Measurements from ENCODE around the gene RAD51AP1. TPM values are rescaled to one million over a fixed set of nuclear protein-coding genes. Genes with fewer than 3 reads are reported as not detected.

The RAD51AP1 gene
- total RNA-seq, 1 experiment from 2014 or later, result 110 TPM

DNA sequence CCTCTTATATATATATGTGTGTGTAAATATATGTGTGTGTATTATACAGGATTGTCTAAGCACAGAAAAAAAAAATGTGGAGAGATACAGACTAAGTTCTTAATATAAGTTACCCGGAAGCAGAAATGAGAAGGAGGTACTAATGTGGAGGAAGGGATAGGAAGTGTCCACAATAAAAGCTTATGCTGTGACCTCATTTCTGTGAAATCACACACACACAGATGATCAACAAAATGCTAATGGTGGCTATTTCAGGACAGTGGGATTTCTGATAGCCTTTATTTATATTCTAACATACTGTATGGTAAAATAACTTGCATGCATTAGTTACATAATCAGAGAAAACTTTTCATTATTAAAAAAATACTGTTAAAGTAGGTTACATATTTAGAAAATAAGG, 8.5 kb upstream of the RAD51AP1 start:
- Histone ChIP-seq H3K9me3 (replicated peaks) (no peaks in the 10 kb centered on the region), H3K27ac (no peak overlapping the region), H3K36me3 (peaks cover 60% of the 10 kb centered on the region), H3K4me3 (no peak overlapping the region), H3K27me3 (replicated peaks) (no peaks in the 10 kb centered on the region), H3K4me1 (replicated peaks) (no peaks in the 10 kb centered on the region)
- DNase-seq (ENCODE audit: low read depth in 1 of 2, low spot score in 2 of 2), result no peak

DNA sequence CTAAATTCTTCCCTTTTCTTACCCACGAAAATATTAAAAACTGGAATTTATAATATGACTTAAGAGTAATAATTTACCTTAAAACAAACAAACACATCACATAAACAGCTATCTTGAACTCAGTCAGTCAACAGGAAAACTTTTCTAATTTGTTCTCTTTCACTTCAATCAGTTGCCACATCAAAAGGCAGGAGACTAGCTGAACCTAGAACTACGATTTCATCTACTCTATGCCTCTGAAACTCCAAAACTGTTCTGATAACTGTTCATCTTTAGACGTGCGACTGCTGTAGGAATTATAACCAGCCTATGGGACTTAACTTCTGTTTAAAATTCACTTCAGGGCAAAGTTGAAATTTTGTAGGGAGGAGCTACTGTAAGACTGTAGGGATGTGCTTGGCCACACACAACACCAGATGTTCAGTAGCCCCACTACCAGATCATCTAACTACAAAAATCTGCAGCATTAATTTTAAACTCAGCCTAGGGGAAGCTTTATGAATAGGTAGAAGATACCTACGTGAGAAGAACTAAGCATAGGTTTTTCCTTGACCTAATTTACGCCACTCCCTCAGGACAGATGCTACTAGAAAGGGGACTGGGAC, 7.6 kb upstream of the RAD51AP1 start:
- Histone ChIP-seq H3K4me3 (no peak overlapping the region), H3K9me3 (replicated peaks) (no peaks in the 10 kb centered on the region), H3K4me1 (replicated peaks) (no peaks in the 10 kb centered on the region), H3K36me3 (peaks cover 59% of the 10 kb centered on the region), H3K27ac (no peak overlapping the region), H3K27me3 (replicated peaks) (no peaks in the 10 kb centered on the region)
- DNase-seq (ENCODE audit: low read depth in 1 of 2, low spot score in 2 of 2), result no peak

DNA sequence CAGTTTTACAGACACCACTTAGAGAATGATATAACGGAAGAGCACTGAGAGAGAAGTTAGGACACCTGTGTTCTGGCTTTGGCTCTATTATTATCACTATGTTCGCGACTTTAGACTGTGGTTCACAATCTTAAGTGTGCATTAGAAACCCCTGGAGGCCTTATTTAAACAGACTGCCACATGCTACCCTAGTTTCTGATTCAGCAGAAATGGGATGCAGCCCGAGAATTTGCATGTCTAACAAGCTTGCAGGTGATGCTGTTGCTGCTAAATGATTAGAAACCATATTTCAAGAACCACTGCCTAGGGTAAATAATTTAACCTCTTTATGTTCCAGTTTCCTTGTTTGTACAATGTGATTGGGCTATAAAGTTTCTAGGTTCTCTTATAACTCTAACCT, 3.6 kb upstream of the RAD51AP1 start:
- no peaks in the 10 kb centered on the region for H3K27me3 ChIP-seq (replicated peaks)
- H3K4me3 ChIP-seq, result no peak overlapping the region
- H3K36me3 ChIP-seq, result peaks cover 47% of the 10 kb centered on the region
- no peak overlapping the region for H3K27ac ChIP-seq
- DNase-seq (ENCODE audit: low read depth in 1 of 2, low spot score in 2 of 2), result no peak
- H3K9me3 ChIP-seq (replicated peaks), result no peaks in the 10 kb centered on the region
- H3K4me1 ChIP-seq (replicated peaks), result peaks cover 15% of the 10 kb centered on the region

DNA sequence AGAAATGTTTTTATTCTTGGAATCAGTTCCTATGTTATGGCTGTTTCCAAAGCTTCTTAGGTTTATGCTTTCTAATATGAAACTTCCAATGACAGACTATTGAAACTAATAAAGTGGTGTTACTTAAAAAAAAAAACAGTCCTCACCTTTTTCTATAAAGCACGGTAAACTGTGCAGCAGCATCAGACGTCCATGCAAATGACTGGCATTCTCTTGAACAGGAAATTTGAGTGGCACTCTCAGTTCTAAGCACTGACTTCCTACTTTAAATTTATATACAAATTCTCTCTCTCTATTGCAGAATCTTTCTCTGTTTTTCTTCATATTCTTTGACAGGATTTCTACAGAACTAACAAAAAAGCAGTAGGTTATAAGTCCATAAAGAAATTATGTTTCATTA, 2.8 kb upstream of the RAD51AP1 start:
- DNase-seq (ENCODE audit: low read depth in 1 of 2, low spot score in 2 of 2), result no peak
- Histone ChIP-seq H3K27ac (no peak overlapping the region), H3K9me3 (replicated peaks) (no peaks in the 10 kb centered on the region), H3K27me3 (replicated peaks) (no peaks in the 10 kb centered on the region), H3K4me3 (no peak overlapping the region), H3K4me1 (replicated peaks) (peaks cover 16% of the 10 kb centered on the region), H3K36me3 (peaks cover 48% of the 10 kb centered on the region)

DNA sequence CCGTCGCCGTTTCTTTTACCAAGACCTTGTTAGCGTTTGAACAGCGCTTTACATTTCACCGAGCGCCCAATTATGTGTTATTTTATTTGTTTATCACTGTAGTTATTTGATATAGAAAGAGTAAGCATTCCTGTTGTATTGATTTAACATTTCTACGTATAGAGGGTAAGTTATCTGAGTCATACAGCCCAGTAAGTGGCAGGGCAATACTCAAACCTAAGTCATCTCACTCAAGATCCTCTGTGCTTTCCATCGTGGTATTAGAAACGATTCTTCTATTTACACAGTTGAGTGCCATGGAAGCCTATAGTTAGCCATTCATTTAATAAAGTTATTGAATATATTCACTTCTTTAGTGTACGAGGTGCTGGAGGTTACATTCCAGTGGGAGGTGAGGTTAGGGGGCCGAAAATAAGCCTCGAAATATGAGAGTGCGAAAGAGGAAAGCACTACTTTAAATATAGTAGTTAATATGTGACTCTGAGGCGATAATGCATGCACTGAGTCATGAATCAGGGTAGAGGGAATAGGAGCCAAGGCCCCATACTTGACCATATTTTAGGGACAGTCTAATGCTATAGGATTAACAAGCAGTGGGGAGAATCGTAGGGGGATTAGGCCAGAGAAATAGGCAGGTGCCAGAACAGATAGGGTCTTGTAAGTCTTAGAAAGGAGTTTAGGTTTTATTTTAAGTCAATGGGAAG, 629 bp downstream of the RAD51AP1 start:
- DNase-seq (ENCODE audit: low read depth in 1 of 2, low spot score in 2 of 2), result no peak
- Histone ChIP-seq H3K27ac (peak overlapping the region; percentile 98), H3K27me3 (replicated peaks) (no peaks in the 10 kb centered on the region), H3K9me3 (replicated peaks) (no peaks in the 10 kb centered on the region), H3K4me3 (peak overlapping the region; percentile 49), H3K36me3 (peaks cover 36% of the 10 kb centered on the region), H3K4me1 (replicated peaks) (peaks cover 16% of the 10 kb centered on the region)

DNA sequence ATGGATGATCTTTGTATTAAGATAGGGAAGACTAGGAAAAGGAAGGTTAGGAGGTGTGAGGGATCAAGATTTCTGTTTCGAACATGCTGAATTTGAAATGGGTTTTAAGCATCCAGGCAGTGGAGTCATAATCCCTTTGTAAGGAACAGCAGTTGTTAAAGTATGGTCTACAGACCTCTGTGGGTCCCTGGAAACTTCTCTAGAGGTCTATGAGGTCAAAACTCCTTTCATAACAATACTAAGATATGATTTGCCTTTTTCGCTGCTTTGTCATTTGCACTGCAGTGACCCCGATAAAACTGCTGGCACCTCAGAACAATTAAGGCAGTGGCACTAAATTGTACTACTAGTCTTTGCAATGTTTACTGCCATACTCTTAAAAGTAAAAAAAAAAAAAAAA, 1.5 kb downstream of the RAD51AP1 start:
- Histone ChIP-seq H3K4me3 (peak overlapping the region; percentile 49), H3K9me3 (replicated peaks) (no peaks in the 10 kb centered on the region), H3K36me3 (peaks cover 36% of the 10 kb centered on the region), H3K27me3 (replicated peaks) (no peaks in the 10 kb centered on the region), H3K27ac (no peak overlapping the region), H3K4me1 (replicated peaks) (peaks cover 16% of the 10 kb centered on the region)
- DNase-seq (ENCODE audit: low read depth in 1 of 2, low spot score in 2 of 2), result no peak

DNA sequence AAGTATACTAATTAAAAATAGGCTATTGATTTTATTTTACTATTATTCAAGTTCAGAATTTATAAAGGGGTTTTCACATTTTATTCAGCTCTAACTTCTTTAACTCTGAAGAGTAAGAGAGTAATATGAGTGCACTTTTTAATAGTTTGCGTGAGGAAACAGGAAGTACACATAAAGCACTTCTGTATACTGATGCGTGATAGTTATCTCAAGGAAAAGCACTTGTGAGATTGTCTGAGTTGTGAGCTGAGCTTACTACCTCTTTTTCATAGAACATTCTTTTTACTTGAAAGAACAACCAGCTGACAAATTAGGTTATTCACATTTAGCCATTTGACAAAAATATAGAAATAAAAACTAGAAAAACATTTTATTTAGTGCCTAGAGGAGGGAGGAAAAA, 1.9 kb downstream of the RAD51AP1 start:
- Histone ChIP-seq H3K4me1 (replicated peaks) (peaks cover 16% of the 10 kb centered on the region), H3K4me3 (no peak overlapping the region), H3K36me3 (peaks cover 39% of the 10 kb centered on the region), H3K27ac (no peak overlapping the region), H3K9me3 (replicated peaks) (no peaks in the 10 kb centered on the region), H3K27me3 (replicated peaks) (no peaks in the 10 kb centered on the region)
- DNase-seq (ENCODE audit: low read depth in 1 of 2, low spot score in 2 of 2), result no peak

DNA sequence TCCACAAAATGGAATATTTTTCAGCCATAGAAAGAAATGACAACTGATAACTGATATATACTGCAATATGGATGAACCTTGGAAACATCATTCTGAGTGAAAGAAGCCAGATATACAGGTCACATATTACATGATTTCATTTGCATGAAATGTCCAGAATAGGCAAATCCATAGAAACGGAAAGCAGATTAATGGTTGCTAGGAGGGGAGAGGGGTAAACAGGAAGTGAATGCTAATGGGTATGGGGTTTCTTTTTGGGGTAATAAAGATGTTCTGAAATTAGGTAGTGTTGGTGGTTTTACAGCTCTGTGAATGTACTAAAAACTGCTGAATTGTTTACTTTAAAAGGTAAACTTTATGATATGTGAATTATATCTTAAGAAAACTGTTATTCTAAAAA, 6.5 kb downstream of the RAD51AP1 start:
- H3K27me3 ChIP-seq (replicated peaks), result no peaks in the 10 kb centered on the region
- DNase-seq (ENCODE audit: low read depth in 1 of 2, low spot score in 2 of 2), result no peak
- H3K4me3 ChIP-seq, result no peak overlapping the region
- H3K36me3 ChIP-seq, result peaks cover 75% of the 10 kb centered on the region
- no peaks in the 10 kb centered on the region; the same call in 1 of the 2 replicates for H3K4me1 ChIP-seq (replicated peaks)
- H3K27ac ChIP-seq, result no peak overlapping the region
- no peaks in the 10 kb centered on the region for H3K9me3 ChIP-seq (replicated peaks)

DNA sequence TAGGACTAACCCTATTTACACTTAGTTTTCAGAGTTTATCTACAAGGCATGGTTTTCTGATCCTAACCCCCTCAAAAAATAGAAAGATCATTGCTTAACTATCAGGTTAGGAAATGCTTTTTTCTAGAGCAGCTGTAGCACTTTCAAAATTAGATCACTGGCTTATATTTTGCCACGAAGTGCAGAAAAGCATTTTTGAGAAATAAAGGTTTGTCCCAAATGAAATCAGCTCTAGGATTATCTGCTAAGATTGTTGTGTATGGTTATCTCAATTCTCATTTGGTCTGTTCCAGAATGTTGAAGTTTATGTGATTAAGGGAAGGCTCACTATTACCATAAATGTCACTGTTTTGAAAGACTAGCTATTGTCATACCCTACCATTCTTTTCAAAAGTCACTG, 13.5 kb downstream of the RAD51AP1 start:
- DNase-seq (ENCODE audit: low read depth in 1 of 2, low spot score in 2 of 2), result no peak
- Histone ChIP-seq H3K27me3 (replicated peaks) (no peaks in the 10 kb centered on the region), H3K4me1 (replicated peaks) (no peaks in the 10 kb centered on the region), H3K36me3 (peaks cover 79% of the 10 kb centered on the region), H3K9me3 (replicated peaks) (no peaks in the 10 kb centered on the region), H3K4me3 (no peak overlapping the region), H3K27ac (no peak overlapping the region)

DNA sequence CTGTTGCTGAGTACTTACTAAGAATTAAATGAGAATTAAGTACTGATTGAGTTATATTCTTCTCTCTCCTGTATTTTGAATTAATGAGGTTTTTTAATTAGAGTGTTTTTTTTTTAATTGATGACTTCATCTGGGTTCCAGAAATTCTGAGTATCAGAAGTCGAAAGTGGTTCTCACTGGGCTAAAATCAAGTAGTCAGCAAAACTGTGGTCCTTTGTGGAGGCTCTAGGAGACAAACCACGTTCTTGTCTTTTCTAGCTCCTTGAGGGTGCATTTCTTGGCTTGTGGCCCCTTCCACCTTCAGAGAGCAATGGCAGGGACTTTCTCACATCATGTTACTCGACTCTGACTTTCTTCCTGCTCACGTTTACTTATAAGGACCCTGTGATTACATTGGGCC, 15.3 kb downstream of the RAD51AP1 start:
- H3K4me1 ChIP-seq (replicated peaks), result no peaks in the 10 kb centered on the region
- no peak for DNase-seq (ENCODE audit: low read depth in 1 of 2, low spot score in 2 of 2)

DNA sequence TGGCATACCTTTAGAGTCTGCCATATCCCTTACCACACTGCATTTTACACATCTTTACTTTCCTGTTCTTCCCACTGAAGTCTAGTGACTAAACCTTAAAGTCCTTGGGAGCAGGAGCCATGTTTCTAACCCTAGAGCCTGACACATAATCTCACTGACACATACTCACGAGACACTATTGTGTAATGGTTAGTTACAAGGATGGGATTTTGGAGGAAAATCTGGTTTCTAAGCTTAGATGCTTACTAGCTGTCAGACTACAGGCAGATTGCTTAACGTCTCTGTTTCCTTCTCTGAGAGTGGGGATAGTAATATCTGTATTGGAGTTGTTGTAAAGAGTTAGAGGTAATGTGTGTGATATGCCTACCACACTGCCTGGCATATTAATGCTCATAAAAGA, 17.1 kb downstream of the RAD51AP1 start:
- H3K27ac ChIP-seq, result no peak overlapping the region
- no peaks in the 10 kb centered on the region for H3K9me3 ChIP-seq (replicated peaks)
- no peaks in the 10 kb centered on the region for H3K27me3 ChIP-seq (replicated peaks)
- peaks cover 73% of the 10 kb centered on the region for H3K36me3 ChIP-seq
- H3K4me1 ChIP-seq (replicated peaks), result no peaks in the 10 kb centered on the region
- no peak overlapping the region for H3K4me3 ChIP-seq
- no peak for DNase-seq (ENCODE audit: low read depth in 1 of 2, low spot score in 2 of 2)

More for the DNA sequence above, 15.3 kb downstream of the RAD51AP1 start:
- Histone ChIP-seq H3K36me3 (peaks cover 77% of the 10 kb centered on the region), H3K9me3 (replicated peaks) (no peaks in the 10 kb centered on the region), H3K27ac (no peak overlapping the region), H3K27me3 (replicated peaks) (no peaks in the 10 kb centered on the region), H3K4me3 (no peak overlapping the region)

DNA sequence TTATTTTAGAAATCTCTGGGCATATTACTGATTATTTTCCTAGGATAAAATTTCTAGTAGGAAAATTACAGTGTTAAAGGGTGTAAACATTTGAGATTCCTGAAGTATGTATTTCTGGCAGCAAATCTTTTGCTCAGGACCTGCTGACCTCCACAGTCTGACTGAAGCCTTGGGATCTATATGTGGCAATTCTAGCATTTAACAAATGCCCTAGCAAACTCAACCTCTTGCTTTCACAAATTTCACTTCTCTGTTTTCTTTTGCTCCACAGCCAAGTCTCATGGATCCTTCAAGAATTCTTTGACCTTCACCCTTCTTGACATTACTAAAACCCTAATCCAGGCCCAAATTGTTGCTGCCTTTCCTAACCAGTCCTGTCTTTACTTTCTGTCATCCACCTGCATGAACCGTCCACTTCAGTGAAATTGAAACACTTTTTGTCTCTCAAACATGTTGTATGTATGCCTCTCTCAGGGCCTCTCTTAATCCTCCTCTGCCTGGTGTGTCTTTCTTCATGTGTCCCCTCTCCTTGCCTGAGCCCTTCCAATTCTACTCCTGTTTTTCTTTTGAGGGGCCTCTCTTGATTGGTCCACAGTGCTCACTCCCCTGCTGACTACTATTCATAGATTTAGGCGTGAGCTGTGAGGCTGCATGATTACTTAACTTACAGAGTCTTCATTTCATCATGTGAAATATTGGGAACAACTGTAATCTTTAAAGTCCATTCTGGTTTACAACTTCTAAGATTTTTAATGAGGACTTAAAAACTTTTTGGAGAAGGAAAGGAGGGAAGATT, 18.2 kb downstream of the RAD51AP1 start:
- no peak overlapping the region for H3K4me3 ChIP-seq
- H3K4me1 ChIP-seq (replicated peaks), result peaks cover 3% of the 10 kb centered on the region; the same call in 1 of the 2 replicates
- H3K36me3 ChIP-seq, result peaks cover 76% of the 10 kb centered on the region
- DNase-seq (ENCODE audit: low read depth in 1 of 2, low spot score in 2 of 2), result no peak
- H3K27me3 ChIP-seq (replicated peaks), result no peaks in the 10 kb centered on the region
- H3K27ac ChIP-seq, result no peak overlapping the region
- no peaks in the 10 kb centered on the region for H3K9me3 ChIP-seq (replicated peaks)

DNA sequence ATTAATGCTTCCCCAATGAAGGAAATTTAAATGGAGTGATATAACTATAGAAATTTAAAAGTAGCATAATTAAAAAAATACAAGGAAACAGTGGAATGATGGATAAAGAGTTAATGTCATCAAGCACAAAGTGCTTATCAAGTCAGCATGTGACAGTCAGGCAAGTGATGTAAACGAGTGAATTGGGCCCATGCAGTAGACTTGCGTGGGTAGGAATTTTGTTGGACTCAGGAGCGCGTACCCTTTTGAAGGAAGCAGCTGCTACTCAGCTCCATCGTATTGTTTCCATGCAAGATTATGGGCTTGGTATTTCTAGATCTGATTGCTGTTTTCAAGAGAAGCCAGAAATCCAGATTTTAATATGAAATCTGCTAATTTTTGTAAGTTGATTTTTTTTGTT, 18.9 kb downstream of the RAD51AP1 start:
- peaks cover 71% of the 10 kb centered on the region for H3K36me3 ChIP-seq
- H3K4me1 ChIP-seq (replicated peaks), result peaks cover 7% of the 10 kb centered on the region; the same call in 1 of the 2 replicates
- no peak for DNase-seq (ENCODE audit: low read depth in 1 of 2, low spot score in 2 of 2)
- H3K4me3 ChIP-seq, result no peak overlapping the region
- no peaks in the 10 kb centered on the region for H3K9me3 ChIP-seq (replicated peaks)
- H3K27ac ChIP-seq, result no peak overlapping the region
- no peaks in the 10 kb centered on the region for H3K27me3 ChIP-seq (replicated peaks)

DNA sequence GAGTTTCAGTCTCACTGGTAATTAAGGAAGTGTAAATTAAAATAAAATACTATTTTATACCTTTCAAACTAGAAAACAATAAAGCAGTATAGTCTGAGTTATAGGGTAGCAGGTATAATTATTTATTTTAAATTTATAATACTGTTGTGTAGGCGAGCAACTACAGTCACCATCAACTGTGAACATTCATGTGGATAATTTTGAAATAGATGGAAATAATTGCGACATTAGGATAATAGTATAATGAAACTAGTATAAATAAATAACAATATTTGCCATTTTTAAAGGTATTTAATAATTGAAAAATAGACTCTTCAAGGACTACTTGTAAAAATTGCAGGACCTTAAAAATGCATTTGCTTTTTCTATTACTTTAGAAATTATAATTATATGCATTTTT, 19.5 kb downstream of the RAD51AP1 start:
- peaks cover 65% of the 10 kb centered on the region for H3K36me3 ChIP-seq
- no peak overlapping the region for H3K4me3 ChIP-seq
- peaks cover 7% of the 10 kb centered on the region; the same call in 1 of the 2 replicates for H3K4me1 ChIP-seq (replicated peaks)
- no peaks in the 10 kb centered on the region for H3K27me3 ChIP-seq (replicated peaks)
- no peaks in the 10 kb centered on the region for H3K9me3 ChIP-seq (replicated peaks)
- H3K27ac ChIP-seq, result no peak overlapping the region
- no peak for DNase-seq (ENCODE audit: low read depth in 1 of 2, low spot score in 2 of 2)
